MG63 (cell line): Measurements from ENCODE around the gene MET. TPM values are rescaled to one million over a fixed set of nuclear protein-coding genes. Genes with fewer than 3 reads are reported as not detected.
"Not testable (repeated sequence)": the region's sequence is repeated elsewhere in the genome, so short reads cannot be mapped to it uniquely, and the experiment has no call there.

Experiments used
- DNase-seq: peaks from one replicate; pipeline ENCODE4 v3.0.0-alpha.2; 2020
- H3K27me3 ChIP-seq: fragments of 250-450 bp; sonication (Bioruptor Pico); 2 replicates; pipeline ENCODE4 v1.5.1; 2020; ENCODE audit warnings: mild to moderate bottlenecking, moderate library complexity
- H3K36me3 ChIP-seq: fragments of 250-450 bp; sonication (Bioruptor Pico); 2 replicates; pipeline ENCODE4 v1.5.1; 2020; ENCODE audit warnings: mild to moderate bottlenecking, moderate library complexity
- H3K4me3 ChIP-seq: fragments of 250-450 bp; sonication (Bioruptor Pico); 2 replicates; pipeline ENCODE4 v1.5.1; 2020; ENCODE audit warnings: mild to moderate bottlenecking, moderate library complexity
- H3K9me3 ChIP-seq: fragments of 250-450 bp; sonication (Bioruptor Pico); 2 replicates; pipeline ENCODE4 v1.5.1; 2020; ENCODE audit warnings: mild to moderate bottlenecking, moderate library complexity
- total RNA-seq: library from RNA; depleted of rRNA; stranded (reverse); fragments of >200 nt; shearing (Covaris generic); gene quantifications from 2 replicates; pipeline ENCODE4 v1.2.3, GENCODE V29; 2014; ENCODE audit warnings: low replicate concordance

MET gene
- total RNA-seq, 1 experiment from 2014 or later: 46.7 TPM

- Histone ChIP-seq H3K9me3 (no peaks in the 10 kb centered on the region), H3K27me3 (no peaks in the 10 kb centered on the region), H3K36me3 (peaks cover 36% of the 10 kb centered on the region), H3K4me3 (no peak overlapping the region)
- no peak for DNase-seq
Observed at GRCh38 chr7:116707289-116707688, 35.3 kb downstream of the MET start.

GRCh38 chr7:116708248-116708647 lies 36.3 kb downstream of the MET start:
- Histone ChIP-seq H3K36me3 (peaks cover 32% of the 10 kb centered on the region), H3K9me3 (no peaks in the 10 kb centered on the region), H3K27me3 (no peaks in the 10 kb centered on the region), H3K4me3 (no peak overlapping the region)
- no peak for DNase-seq

- no peaks in the 10 kb centered on the region for H3K9me3 ChIP-seq
- DNase-seq: no peak
- H3K27me3 ChIP-seq: no peaks in the 10 kb centered on the region
- no peak overlapping the region for H3K4me3 ChIP-seq
- peaks cover 29% of the 10 kb centered on the region for H3K36me3 ChIP-seq
Observed at GRCh38 chr7:116708861-116709260, 36.9 kb downstream of the MET start.

GRCh38 chr7:116709336-116709735 lies 37.3 kb downstream of the MET start:
- Histone ChIP-seq H3K36me3 (peaks cover 29% of the 10 kb centered on the region), H3K4me3 (no peak overlapping the region), H3K27me3 (no peaks in the 10 kb centered on the region), H3K9me3 (no peaks in the 10 kb centered on the region)
- no peak for DNase-seq

GRCh38 chr7:116710764-116711452 lies 38.9 kb downstream of the MET start:
- H3K36me3 ChIP-seq: peaks cover 36% of the 10 kb centered on the region
- no peak for DNase-seq
- H3K9me3 ChIP-seq: no peaks in the 10 kb centered on the region

GRCh38 chr7:116711790-116712189 lies 39.8 kb downstream of the MET start:
- H3K9me3 ChIP-seq: no peaks in the 10 kb centered on the region
- DNase-seq: no peak
- H3K4me3 ChIP-seq: no peak overlapping the region
- peaks cover 33% of the 10 kb centered on the region for H3K36me3 ChIP-seq
- H3K27me3 ChIP-seq: no peaks in the 10 kb centered on the region

More at GRCh38 chr7:116710764-116711452, 38.9 kb downstream of the MET start:
- H3K27me3 ChIP-seq: no peaks in the 10 kb centered on the region
- H3K4me3 ChIP-seq: no peak overlapping the region

- H3K4me3 ChIP-seq: no peak overlapping the region
- H3K36me3 ChIP-seq: peaks cover 27% of the 10 kb centered on the region
- H3K27me3 ChIP-seq: no peaks in the 10 kb centered on the region
- DNase-seq: no peak
- no peaks in the 10 kb centered on the region for H3K9me3 ChIP-seq
Observed at GRCh38 chr7:116713500-116713899, 41.5 kb downstream of the MET start.

GRCh38 chr7:116713918-116714317 lies 41.9 kb downstream of the MET start:
- H3K27me3 ChIP-seq: no peaks in the 10 kb centered on the region
- peaks cover 23% of the 10 kb centered on the region for H3K36me3 ChIP-seq
- no peaks in the 10 kb centered on the region for H3K9me3 ChIP-seq
- no peak overlapping the region for H3K4me3 ChIP-seq
- DNase-seq: no peak

- Histone ChIP-seq H3K4me3 (no peak overlapping the region), H3K27me3 (no peaks in the 10 kb centered on the region), H3K36me3 (peaks cover 18% of the 10 kb centered on the region), H3K9me3 (no peaks in the 10 kb centered on the region)
- DNase-seq: no peak
Observed at GRCh38 chr7:116715077-116715476, 43.1 kb downstream of the MET start.

GRCh38 chr7:116717137-116717536 lies 45.1 kb downstream of the MET start:
- H3K27me3 ChIP-seq: no peaks in the 10 kb centered on the region
- no peaks in the 10 kb centered on the region for H3K9me3 ChIP-seq
- peaks cover 7% of the 10 kb centered on the region for H3K36me3 ChIP-seq
- H3K4me3 ChIP-seq: no peak overlapping the region
- no peak for DNase-seq

GRCh38 chr7:116723959-116724529 lies 52.0 kb downstream of the MET start:
- H3K27me3 ChIP-seq, DNase-seq, H3K4me3 ChIP-seq, H3K9me3 ChIP-seq: not testable (repeated sequence)
- peaks cover 10% of the 10 kb centered on the region for H3K36me3 ChIP-seq

- H3K27me3 ChIP-seq: no peaks in the 10 kb centered on the region
- H3K9me3 ChIP-seq: no peaks in the 10 kb centered on the region
- no peak overlapping the region for H3K4me3 ChIP-seq
- DNase-seq: no peak
- H3K36me3 ChIP-seq: peaks cover 12% of the 10 kb centered on the region
Observed at GRCh38 chr7:116724560-116725231, 52.7 kb downstream of the MET start.

GRCh38 chr7:116726149-116726548 lies 54.2 kb downstream of the MET start:
- H3K36me3 ChIP-seq: peaks cover 12% of the 10 kb centered on the region
- H3K4me3 ChIP-seq: no peak overlapping the region
- H3K9me3 ChIP-seq: no peaks in the 10 kb centered on the region
- no peaks in the 10 kb centered on the region for H3K27me3 ChIP-seq
- no peak for DNase-seq

- no peaks in the 10 kb centered on the region for H3K27me3 ChIP-seq
- H3K9me3 ChIP-seq: no peaks in the 10 kb centered on the region
- DNase-seq: no peak
- H3K36me3 ChIP-seq: peaks cover 12% of the 10 kb centered on the region
- H3K4me3 ChIP-seq: no peak overlapping the region
Observed at GRCh38 chr7:116726713-116727431, 54.9 kb downstream of the MET start.

- Histone ChIP-seq H3K36me3 (peaks cover 15% of the 10 kb centered on the region), H3K4me3 (no peak overlapping the region), H3K27me3 (no peaks in the 10 kb centered on the region), H3K9me3 (no peaks in the 10 kb centered on the region)
- DNase-seq: no peak
Observed at GRCh38 chr7:116727432-116728009, 55.5 kb downstream of the MET start.

GRCh38 chr7:116728413-116728812 lies 56.4 kb downstream of the MET start:
- Histone ChIP-seq H3K4me3 (no peak overlapping the region), H3K36me3 (peaks cover 16% of the 10 kb centered on the region), H3K27me3 (no peaks in the 10 kb centered on the region), H3K9me3 (no peaks in the 10 kb centered on the region)
- DNase-seq: no peak
